Pulmonary artery endothelial cell (primary cell): ENCODE measurements around the gene ANXA1. TPM values are rescaled to one million over a fixed set of nuclear protein-coding genes. Genes with fewer than 3 reads are reported as not detected.
"Not testable (repeated sequence)": the region's sequence is repeated elsewhere in the genome, so short reads cannot be mapped to it uniquely, and the experiment has no call there.

Experiments
- DNase-seq: peaks from one replicate; pipeline ENCODE4 v3.0.0-alpha.2; 2011; ENCODE audit warnings: low read depth, low spot score
- total RNA-seq: library from RNA; depleted of rRNA; stranded (reverse); fragments of >200 nt; gene quantifications from 2 replicates; pipeline ENCODE4 v1.2.3, GENCODE V29; 2014

The ANXA1 gene
- 472 and 750 TPM in 2 replicates for total RNA-seq

GRCh38 chr9:73151653-73152542, at the start of gene ANXA1:
ANXA1 (plus strand) TSS chr9:73151865; CDS start chr9:73158536, 6,671 bp downstream.
- DNase-seq, result peak; percentile 74

- DNase-seq, result no peak
Observed at GRCh38 chr9:73104342-73104741, 47.3 kb upstream of the ANXA1 start.

- DNase-seq, result no peak
Observed at GRCh38 chr9:73104921-73105320, 46.7 kb upstream of the ANXA1 start.

GRCh38 chr9:73107489-73108069, 44.1 kb upstream of the ANXA1 start:
- DNase-seq, result not testable (repeated sequence)

GRCh38 chr9:73114058-73114457, 37.6 kb upstream of the ANXA1 start:
- no peak for DNase-seq

GRCh38 chr9:73114958-73115357, 36.7 kb upstream of the ANXA1 start:
- DNase-seq, result no peak

GRCh38 chr9:73116031-73116430, 35.6 kb upstream of the ANXA1 start:
- DNase-seq, result no peak

- no peak for DNase-seq
Observed at GRCh38 chr9:73116880-73117279, 34.8 kb upstream of the ANXA1 start.

GRCh38 chr9:73118286-73118685, 33.4 kb upstream of the ANXA1 start:
- DNase-seq, result no peak

GRCh38 chr9:73118898-73119554, 32.6 kb upstream of the ANXA1 start:
- no peak for DNase-seq

GRCh38 chr9:73121375-73121935, 30.2 kb upstream of the ANXA1 start:
- no peak for DNase-seq

- no peak for DNase-seq
Observed at GRCh38 chr9:73125651-73126050, 26.0 kb upstream of the ANXA1 start.

- no peak for DNase-seq
Observed at GRCh38 chr9:73129941-73130685, 21.6 kb upstream of the ANXA1 start.

- DNase-seq, result no peak
Observed at GRCh38 chr9:73131461-73131860, 20.2 kb upstream of the ANXA1 start.

GRCh38 chr9:73132034-73132776, 19.5 kb upstream of the ANXA1 start:
- DNase-seq, result peak; percentile 83

GRCh38 chr9:73133022-73133651, 18.5 kb upstream of the ANXA1 start:
- DNase-seq, result no peak

GRCh38 chr9:73133921-73134407, 17.7 kb upstream of the ANXA1 start:
- no peak for DNase-seq

GRCh38 chr9:73135394-73135793, 16.3 kb upstream of the ANXA1 start:
- DNase-seq, result no peak

GRCh38 chr9:73137286-73137899, 14.3 kb upstream of the ANXA1 start:
- DNase-seq, result no peak
